Endothelial cell of umbilical vein (primary cell): ENCODE measurements around the gene TRPM5.

Experiments used
- EZH2 ChIP-seq: IDR thresholded peaks from 2 replicates; pipeline ENCODE4 v1.6.1; 2012; ENCODE audit warnings: borderline replicate concordance, low read depth, mild to moderate bottlenecking, moderate library complexity, low read length, inconsistent platforms; ENCODE audit not compliant: severe bottlenecking
- MYC ChIP-seq: IDR thresholded peaks from one replicate; pipeline ENCODE4 v1.6.1; 2011; ENCODE audit warnings: mild to moderate bottlenecking, low read depth, low read length
- POLR2A ChIP-seq: IDR thresholded peaks from 2 replicates; pipeline ENCODE4 v1.6.1; 2012; ENCODE audit warnings: low read depth, mild to moderate bottlenecking, control low read depth, low read length
- POLR2AphosphoS5 ChIP-seq: IDR thresholded peaks from 2 replicates; pipeline ENCODE4 v1.6.1; 2012; ENCODE audit warnings: low read depth, mild to moderate bottlenecking, control low read depth, low read length, moderate library complexity; ENCODE audit not compliant: insufficient read depth
- TF ChIP-seq, protein P1 (sequence below), 2 donors: IDR thresholded peaks; 1 replicate in 1 of 2; 2 replicates in 1 of 2; pipeline ENCODE4 v1.5.1; 2011; ENCODE audit warnings: low read length in 2 of 2, mild to moderate bottlenecking in 2 of 2, moderate library complexity in 2 of 2, control low read depth in 1 of 2, inconsistent platforms in 1 of 2, low read depth in 1 of 2; ENCODE audit not compliant: insufficient read depth in 1 of 2; ENCODE audit errors: extremely low read depth in 1 of 2

DNA sequence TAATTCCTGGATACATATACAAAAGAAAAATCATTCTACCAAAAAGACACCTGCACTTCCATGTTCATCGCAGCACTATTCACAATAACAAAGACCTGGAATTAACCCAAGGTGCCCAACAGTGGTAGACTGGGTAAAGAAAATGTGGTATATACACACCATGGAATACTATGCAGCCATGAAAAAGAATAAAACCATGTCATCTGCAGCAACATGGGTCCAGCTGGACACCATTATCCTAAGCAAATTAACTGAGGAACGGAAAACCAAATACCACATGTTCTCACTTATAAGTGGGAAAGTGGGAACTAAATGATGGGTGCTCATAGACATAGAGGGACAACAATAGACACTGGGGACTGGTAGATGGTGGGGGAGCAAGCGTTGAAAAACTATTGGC lies 4.5 kb downstream of the TRPM5 start:
- TF ChIP-seq, protein P1, sequence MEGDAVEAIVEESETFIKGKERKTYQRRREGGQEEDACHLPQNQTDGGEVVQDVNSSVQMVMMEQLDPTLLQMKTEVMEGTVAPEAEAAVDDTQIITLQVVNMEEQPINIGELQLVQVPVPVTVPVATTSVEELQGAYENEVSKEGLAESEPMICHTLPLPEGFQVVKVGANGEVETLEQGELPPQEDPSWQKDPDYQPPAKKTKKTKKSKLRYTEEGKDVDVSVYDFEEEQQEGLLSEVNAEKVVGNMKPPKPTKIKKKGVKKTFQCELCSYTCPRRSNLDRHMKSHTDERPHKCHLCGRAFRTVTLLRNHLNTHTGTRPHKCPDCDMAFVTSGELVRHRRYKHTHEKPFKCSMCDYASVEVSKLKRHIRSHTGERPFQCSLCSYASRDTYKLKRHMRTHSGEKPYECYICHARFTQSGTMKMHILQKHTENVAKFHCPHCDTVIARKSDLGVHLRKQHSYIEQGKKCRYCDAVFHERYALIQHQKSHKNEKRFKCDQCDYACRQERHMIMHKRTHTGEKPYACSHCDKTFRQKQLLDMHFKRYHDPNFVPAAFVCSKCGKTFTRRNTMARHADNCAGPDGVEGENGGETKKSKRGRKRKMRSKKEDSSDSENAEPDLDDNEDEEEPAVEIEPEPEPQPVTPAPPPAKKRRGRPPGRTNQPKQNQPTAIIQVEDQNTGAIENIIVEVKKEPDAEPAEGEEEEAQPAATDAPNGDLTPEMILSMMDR (IDR thresholded peaks at IDR 0.05; ENCODE audit: extremely low read depth in 1 of 2, insufficient read depth in 1 of 2, low read depth in 1 of 2, low read length in 2 of 2), result no peak
- TF ChIP-seq MYC (no peak), POLR2AphosphoS5 (no peak), EZH2 (no peak), POLR2A (no peak)
